ENCODE data around the gene SLC25A38. TPM values are rescaled to one million over a fixed set of nuclear protein-coding genes. Genes with fewer than 3 reads are reported as not detected.
"Not testable (repeated sequence)": the region's sequence is repeated elsewhere in the genome, so short reads cannot be mapped to it uniquely, and the experiment has no call there.

The SLC25A38 gene
- total RNA-seq, 2 experiments from 2014 or later, result 25.0 to 28.2 TPM

DNA sequence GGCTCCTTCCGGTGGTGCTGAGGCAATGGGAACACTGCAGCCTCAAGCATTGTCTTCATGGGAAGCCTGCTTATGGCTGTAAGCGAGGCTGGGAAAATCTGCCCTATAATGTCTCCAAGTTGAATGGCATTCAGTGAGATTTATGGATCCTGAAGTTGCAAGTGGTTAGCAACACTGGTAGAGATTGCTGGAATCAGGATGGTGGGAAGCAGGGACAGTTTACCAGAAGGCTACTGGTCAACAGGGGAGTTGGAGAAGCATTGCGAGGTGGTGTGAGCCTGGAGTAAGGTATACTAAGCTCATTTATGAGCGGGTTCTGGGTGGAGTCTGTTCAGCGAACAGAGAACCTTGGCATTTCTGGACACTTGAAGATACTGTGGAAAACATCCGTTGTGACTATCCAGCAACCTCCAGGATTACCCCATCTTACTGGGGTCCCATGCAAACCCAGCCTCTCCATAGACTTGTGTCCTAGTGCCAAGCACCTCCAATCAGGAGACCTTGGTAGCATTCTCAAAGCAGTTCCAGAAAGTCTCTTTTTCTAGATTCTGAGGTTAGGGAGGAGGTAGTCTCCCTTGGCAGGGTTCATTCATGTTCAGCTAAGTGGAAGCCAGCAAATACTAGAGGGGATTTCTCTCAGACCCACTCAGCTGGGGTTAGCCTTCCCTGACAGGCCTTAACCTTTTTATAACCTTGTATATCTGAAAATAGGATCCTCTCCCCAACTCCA, 30.7 kb downstream of the SLC25A38 start:
- Mint-ChIP-seq H3K4me3 (peak overlapping the region; percentile 7), H3K27me3 (no peaks in the 10 kb centered on the region), H3K9me3 (no peaks in the 10 kb centered on the region), H3K27ac (peak overlapping the region; percentile 65), H3K36me3 (ENCODE audit: low read depth) (peaks cover 56% of the 10 kb centered on the region), H3K4me1 (ENCODE audit: low read depth) (peaks cover 29% of the 10 kb centered on the region)
- ChIA-PET POLR2A (interaction anchor here (0.7 to 11.8 kb wide), 7 partner anchors 8 to 958 kb away, joined by 3 to 170 read pairs (median 7); partner anchors contain the start of gene RPSA), CTCF (interaction anchor here (0.9 to 1.8 kb wide), 3 partner anchors 35 to 122 kb away, joined by 3 to 5 read pairs (median 4); no protein-coding TSS in a partner anchor)
- ATAC-seq (peak; percentile 14), DNase-seq (no peak)
- intact Hi-C loops (cut with micrococcal nuclease), result no loop called here
- TF ChIP-seq, protein P1, sequence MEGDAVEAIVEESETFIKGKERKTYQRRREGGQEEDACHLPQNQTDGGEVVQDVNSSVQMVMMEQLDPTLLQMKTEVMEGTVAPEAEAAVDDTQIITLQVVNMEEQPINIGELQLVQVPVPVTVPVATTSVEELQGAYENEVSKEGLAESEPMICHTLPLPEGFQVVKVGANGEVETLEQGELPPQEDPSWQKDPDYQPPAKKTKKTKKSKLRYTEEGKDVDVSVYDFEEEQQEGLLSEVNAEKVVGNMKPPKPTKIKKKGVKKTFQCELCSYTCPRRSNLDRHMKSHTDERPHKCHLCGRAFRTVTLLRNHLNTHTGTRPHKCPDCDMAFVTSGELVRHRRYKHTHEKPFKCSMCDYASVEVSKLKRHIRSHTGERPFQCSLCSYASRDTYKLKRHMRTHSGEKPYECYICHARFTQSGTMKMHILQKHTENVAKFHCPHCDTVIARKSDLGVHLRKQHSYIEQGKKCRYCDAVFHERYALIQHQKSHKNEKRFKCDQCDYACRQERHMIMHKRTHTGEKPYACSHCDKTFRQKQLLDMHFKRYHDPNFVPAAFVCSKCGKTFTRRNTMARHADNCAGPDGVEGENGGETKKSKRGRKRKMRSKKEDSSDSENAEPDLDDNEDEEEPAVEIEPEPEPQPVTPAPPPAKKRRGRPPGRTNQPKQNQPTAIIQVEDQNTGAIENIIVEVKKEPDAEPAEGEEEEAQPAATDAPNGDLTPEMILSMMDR (IDR thresholded peaks at IDR 0.05), result no peak

DNA sequence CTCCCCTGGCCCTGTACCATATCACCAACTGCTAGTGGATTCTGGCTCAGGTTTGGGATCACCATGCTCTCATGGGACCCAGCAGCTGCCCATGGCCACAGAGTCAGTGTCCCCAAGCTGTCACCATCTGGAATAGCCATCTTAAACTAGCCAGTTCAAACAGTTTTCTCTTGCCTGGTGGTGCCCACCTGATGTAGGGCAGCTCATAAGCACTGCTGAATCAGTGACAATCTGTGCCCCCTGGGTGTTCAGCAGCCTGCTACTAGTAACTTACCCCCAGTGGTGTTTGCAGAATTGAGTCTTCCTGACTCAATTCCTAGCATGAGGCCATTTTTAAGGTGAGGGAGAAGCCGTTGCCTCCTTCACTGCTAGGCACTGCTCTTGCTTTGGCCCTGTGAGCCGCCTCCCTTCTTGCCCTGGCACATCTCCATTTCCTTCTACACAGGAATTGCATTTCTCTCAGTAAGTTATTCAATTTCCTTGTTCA, 31.3 kb downstream of the SLC25A38 start:
- TF ChIP-seq, protein P1 (IDR thresholded peaks at IDR 0.05), result no peak
- intact Hi-C loops (cut with micrococcal nuclease), result no loop called here
- ATAC-seq (peak; percentile 38), DNase-seq (peak; percentile 24)
- peaks cover 27% of the 10 kb centered on the region for H3K4me1 Mint-ChIP-seq (ENCODE audit: low read depth)
- ChIA-PET CTCF (interaction anchor here (0.9 to 1.8 kb wide), 4 partner anchors 33 to 123 kb away, joined by 4 to 6 read pairs (median 6); no protein-coding TSS in a partner anchor), POLR2A (interaction anchor here (0.5 to 11.8 kb wide), 13 partner anchors 8 to 1044 kb away, joined by 3 to 170 read pairs (median 4); partner anchors contain the start of gene RPSA)
- H3K27ac Mint-ChIP-seq, result peak overlapping the region; percentile 65
- H3K4me3 Mint-ChIP-seq, result peak overlapping the region; percentile 7
- H3K9me3 Mint-ChIP-seq, result no peaks in the 10 kb centered on the region
- H3K27me3 Mint-ChIP-seq, result no peaks in the 10 kb centered on the region
- H3K36me3 Mint-ChIP-seq (ENCODE audit: low read depth), result peaks cover 51% of the 10 kb centered on the region

DNA sequence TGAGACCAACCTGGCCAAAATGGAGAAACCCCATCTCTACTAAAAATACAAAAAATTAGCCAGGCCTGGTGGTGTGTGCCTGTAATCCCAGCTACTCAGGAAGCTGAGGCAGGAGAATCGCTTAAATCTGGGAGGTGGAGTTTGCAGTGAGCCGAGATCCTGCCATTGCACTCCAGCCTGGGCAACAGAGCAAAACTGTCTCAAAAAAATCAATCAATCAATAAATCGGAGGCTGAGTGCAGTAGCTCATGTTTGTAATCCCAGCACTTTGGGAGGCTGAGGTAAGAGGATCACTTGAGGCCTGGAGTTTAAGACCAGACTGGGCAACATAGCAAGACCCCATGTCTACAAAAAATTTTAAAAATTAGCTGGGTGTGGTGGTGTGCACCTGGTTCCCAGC, 32.1 kb downstream of the SLC25A38 start:
- peaks cover 19% of the 10 kb centered on the region for H3K4me1 Mint-ChIP-seq (ENCODE audit: low read depth)
- DNase-seq, ATAC-seq, H3K27me3 Mint-ChIP-seq, H3K27ac Mint-ChIP-seq, H3K4me3 Mint-ChIP-seq, H3K9me3 Mint-ChIP-seq: not testable (repeated sequence)
- CTCF ChIA-PET, result interaction anchor here (1.0 to 1.8 kb wide), 3 partner anchors 32 to 83 kb away, joined by 4 to 6 read pairs (median 6); no protein-coding TSS in a partner anchor
- POLR2A ChIA-PET, result interaction anchor here (0.7 to 11.8 kb wide), 11 partner anchors 9 to 1043 kb away, joined by 3 to 170 read pairs (median 5); partner anchors contain the start of gene RPSA
- intact Hi-C loops (cut with micrococcal nuclease), result loop anchor here (5.0 kb wide), 1 partner anchor 82 kb away; no protein-coding TSS in a partner anchor
- H3K36me3 Mint-ChIP-seq (ENCODE audit: low read depth), result peaks cover 43% of the 10 kb centered on the region

DNA sequence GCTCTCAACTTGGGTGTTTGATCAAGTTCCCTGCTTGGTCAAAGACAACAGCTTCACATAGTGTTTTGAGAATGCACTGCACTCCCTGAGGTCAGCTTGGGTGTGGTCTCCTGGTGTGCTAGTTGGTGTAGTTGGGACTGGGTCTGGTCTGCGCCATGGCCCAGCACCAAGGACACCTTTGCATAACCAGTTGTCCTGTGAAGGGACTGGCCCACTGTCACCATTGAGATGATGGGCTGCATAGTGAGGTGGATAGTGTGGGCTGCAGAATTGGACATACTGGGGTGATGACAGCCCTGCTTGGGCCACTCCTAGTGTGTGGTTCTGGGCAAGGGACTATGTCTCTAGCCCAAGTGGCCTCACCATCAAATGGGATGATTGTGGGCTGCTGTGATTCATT, 32.8 kb downstream of the SLC25A38 start:
- peaks cover 14% of the 10 kb centered on the region for H3K4me1 Mint-ChIP-seq (ENCODE audit: low read depth)
- H3K27me3 Mint-ChIP-seq, result no peaks in the 10 kb centered on the region

DNA sequence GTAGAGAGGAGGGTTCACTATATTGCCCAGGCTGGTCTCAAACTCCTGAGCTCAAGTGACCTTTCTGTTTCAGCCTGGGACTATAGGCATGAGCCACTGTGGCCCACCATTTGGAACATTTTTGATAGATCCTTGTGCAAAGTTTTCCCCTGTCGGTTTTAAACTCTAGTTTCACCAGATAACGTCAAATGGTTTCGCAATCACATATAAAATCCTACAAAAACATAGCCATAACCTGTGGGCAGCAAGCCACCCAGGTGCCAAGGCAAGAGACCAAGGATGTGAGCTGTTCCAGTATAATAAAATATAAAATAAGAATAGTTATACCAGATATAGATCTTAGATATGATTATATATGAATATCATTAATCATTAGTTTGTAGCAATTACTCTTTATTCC, 33.8 kb downstream of the SLC25A38 start:
- ATAC-seq; H3K4me1 Mint-ChIP-seq (ENCODE audit: low read depth); H3K9me3 Mint-ChIP-seq; H3K4me3 Mint-ChIP-seq; DNase-seq; H3K27ac Mint-ChIP-seq; H3K27me3 Mint-ChIP-seq: not testable (repeated sequence)
- ChIA-PET POLR2A (interaction anchor here (1.5 to 4.3 kb wide), 2 partner anchors 11 kb away, joined by 4 to 59 read pairs; partner anchors contain the start of gene RPSA), CTCF (interaction anchor here (0.6 to 1.8 kb wide), 6 partner anchors 9 to 284 kb away, joined by 3 to 13 read pairs (median 4); partner anchors contain the start of gene RPSA)
- H3K36me3 Mint-ChIP-seq (ENCODE audit: low read depth), result peaks cover 34% of the 10 kb centered on the region
- intact Hi-C loops (cut with micrococcal nuclease), result loop anchor here (5.0 kb wide), 1 partner anchor 80 kb away; no protein-coding TSS in a partner anchor

More for the DNA sequence above, 32.8 kb downstream of the SLC25A38 start:
- ATAC-seq (peak; percentile 15), DNase-seq (peak; percentile 14)
- H3K27ac Mint-ChIP-seq, result peak overlapping the region; percentile 55
- POLR2A ChIA-PET, result interaction anchor here (1.0 to 11.8 kb wide), 7 partner anchors 10 to 30 kb away, joined by 3 to 170 read pairs (median 8); partner anchors contain the start of gene RPSA
- H3K4me3 Mint-ChIP-seq, result no peak overlapping the region
- H3K36me3 Mint-ChIP-seq (ENCODE audit: low read depth), result peaks cover 37% of the 10 kb centered on the region
- CTCF ChIA-PET, result interaction anchor here (0.9 to 1.8 kb wide), 5 partner anchors 8 to 83 kb away, joined by 3 to 13 read pairs (median 6); partner anchors contain the start of gene RPSA
- intact Hi-C loops (cut with micrococcal nuclease), result loop anchor here (5.0 kb wide), 1 partner anchor 81 kb away; no protein-coding TSS in a partner anchor
- no peaks in the 10 kb centered on the region for H3K9me3 Mint-ChIP-seq
- TF ChIP-seq, protein P1 (IDR thresholded peaks at IDR 0.05), result no peak

DNA sequence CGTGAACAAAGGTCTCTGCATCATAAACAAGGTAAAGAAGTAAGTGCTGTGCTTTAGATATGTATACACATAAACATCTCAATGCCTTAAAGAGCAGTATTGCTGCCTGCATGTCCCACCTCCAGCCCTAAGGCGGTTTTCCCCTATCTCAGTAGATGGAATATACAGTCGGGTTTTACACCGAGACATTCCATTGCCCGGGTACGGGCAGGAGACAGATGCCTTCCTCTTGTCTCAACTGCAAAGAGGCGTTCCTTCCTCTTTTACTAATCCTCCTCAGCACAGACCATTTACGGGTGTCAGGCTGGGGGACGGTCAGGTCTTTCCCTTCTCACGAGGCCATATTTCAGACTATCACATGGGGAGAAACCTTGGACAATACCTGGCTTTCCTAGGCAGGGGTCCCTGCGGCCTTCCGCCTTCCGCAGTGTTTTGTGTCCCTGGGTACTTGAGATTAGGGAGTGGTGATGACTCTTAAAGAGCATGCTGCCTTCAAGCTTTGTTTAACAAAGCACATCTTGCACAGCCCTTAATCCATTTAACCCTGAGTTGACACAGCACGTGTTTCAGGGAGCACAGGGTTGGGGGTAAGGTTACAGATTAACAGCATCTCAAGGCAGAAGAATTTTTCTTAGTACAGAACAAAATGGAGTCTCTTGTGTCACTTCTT, 35.5 kb downstream of the SLC25A38 start:
- POLR2A ChIA-PET; H3K9me3 Mint-ChIP-seq; H3K27me3 Mint-ChIP-seq; ATAC-seq; H3K4me3 Mint-ChIP-seq; H3K27ac Mint-ChIP-seq; H3K4me1 Mint-ChIP-seq (ENCODE audit: low read depth); DNase-seq: not testable (repeated sequence)
- intact Hi-C loops (cut with micrococcal nuclease), result loop anchor here (5.0 kb wide), 1 partner anchor 79 kb away; no protein-coding TSS in a partner anchor
- CTCF ChIA-PET, result interaction anchor here (1.4 kb wide), 1 partner anchor 81 kb away, joined by 3 read pairs; no protein-coding TSS in a partner anchor
- H3K36me3 Mint-ChIP-seq (ENCODE audit: low read depth), result peaks cover 17% of the 10 kb centered on the region
